Spleen (tissue), 7 donors: Measurements from ENCODE around the gene TUBA3E.

Experiments
- CTCF ChIP-seq, 11 experiments: fragments of 200-600 bp in 7 of 11; fragments of 450-650 bp in 4 of 11; sonication (generic) in 4 of 11; IDR thresholded peaks in 8 of 11; conservative IDR thresholded peaks in 3 of 11; 1 replicate in 7 of 11; 2 replicates in 4 of 11; pipeline versions ENCODE4 v1.4.0 to v1.8.0; 2016 to 2021; ENCODE audit warnings: antibody characterized with exemption in 11 of 11, inconsistent platforms in 4 of 11, mild to moderate bottlenecking in 1 of 11
- POLR2A ChIP-seq, 3 donors: fragments of 450-650 bp; IDR thresholded peaks; one replicate each; pipeline ENCODE4 v1.5.1; 2017; ENCODE audit warnings: antibody characterized with exemption in 3 of 3, mild to moderate bottlenecking in 1 of 3
- POLR2AphosphoS5 ChIP-seq, 3 donors: sonication (generic); formaldehyde crosslinking; IDR thresholded peaks; one replicate each; pipeline ENCODE4 v1.5.1; 2017; ENCODE audit warnings: antibody characterized with exemption in 3 of 3
- donor health status: DM: no; HTN: no; CAD: no; lungs with moderate emphysema.
- donor health status: DM: no; HTN: no; CAD: no.
- donor health status: DM: no; HTN: no; CAD: no.

GRCh38 chr2:130245976-130246375, 47.7 kb upstream of the TUBA3E start:
- no peak for TF ChIP-seq POLR2A (IDR thresholded peaks at IDR 0.05)
- TF ChIP-seq CTCF (IDR thresholded peaks at IDR 0.05 in 8 of 11, conservative IDR thresholded peaks at IDR 0.05 in 3 of 11) = no peak
- TF ChIP-seq POLR2AphosphoS5 (IDR thresholded peaks at IDR 0.05) = no peak
